ENCODE data around the gene PLEKHG2.

PLEKHG2 gene

GRCh38 chr19:39473443-39473960 is 61.0 kb downstream of the PLEKHG2 start:
- Histone ChIP-seq H2AFZ (ENCODE audit: low read length, unreplicated experiment) (no peak overlapping the region), H3K36me3 (ENCODE audit: insufficient read depth, low read length) (peaks cover 4% of the 10 kb centered on the region), H3K27me3 (ENCODE audit: insufficient read depth, low read length) (no peaks in the 10 kb centered on the region), H3K4me1 (ENCODE audit: control insufficient read depth, insufficient read depth, low read length, unreplicated experiment) (no peaks in the 10 kb centered on the region), H3K27ac (ENCODE audit: low read depth, low read length) (no peak overlapping the region), H3K79me2 (ENCODE audit: control insufficient read depth, insufficient read depth, low read length, unreplicated experiment) (no peaks in the 10 kb centered on the region), H3K4me3 (ENCODE audit: low read depth, low read length) (no peak overlapping the region)

- Histone ChIP-seq H2AFZ (ENCODE audit: low read length, unreplicated experiment) (no peak overlapping the region), H3K27ac (ENCODE audit: low read depth, low read length) (no peak overlapping the region), H3K79me2 (ENCODE audit: control insufficient read depth, insufficient read depth, low read length, unreplicated experiment) (no peaks in the 10 kb centered on the region), H3K4me3 (ENCODE audit: low read depth, low read length) (no peak overlapping the region), H3K36me3 (ENCODE audit: insufficient read depth, low read length) (peaks cover 4% of the 10 kb centered on the region), H3K27me3 (ENCODE audit: insufficient read depth, low read length) (no peaks in the 10 kb centered on the region), H3K4me1 (ENCODE audit: control insufficient read depth, insufficient read depth, low read length, unreplicated experiment) (no peaks in the 10 kb centered on the region)
Measured at GRCh38 chr19:39474139-39474620, 61.7 kb downstream of the PLEKHG2 start.

- Histone ChIP-seq H3K27me3 (ENCODE audit: insufficient read depth, low read length) (no peaks in the 10 kb centered on the region), H2AFZ (ENCODE audit: low read length, unreplicated experiment) (no peak overlapping the region), H3K4me3 (ENCODE audit: low read depth, low read length) (no peak overlapping the region), H3K79me2 (ENCODE audit: control insufficient read depth, insufficient read depth, low read length, unreplicated experiment) (peaks cover under 1% of the 10 kb centered on the region), H3K36me3 (ENCODE audit: insufficient read depth, low read length) (peaks cover 4% of the 10 kb centered on the region; the same call in 1 of the 2 replicates), H3K27ac (ENCODE audit: low read depth, low read length) (no peak overlapping the region), H3K4me1 (ENCODE audit: control insufficient read depth, insufficient read depth, low read length, unreplicated experiment) (no peaks in the 10 kb centered on the region)
Measured at GRCh38 chr19:39475748-39476147, 63.3 kb downstream of the PLEKHG2 start.

Data from ACC112 (cell line).